A549 (cell line): ENCODE measurements around the gene MMP15. TPM values are rescaled to one million over a fixed set of nuclear protein-coding genes. Genes with fewer than 3 reads are reported as not detected.

Experiments
- ATAC-seq, 2 experiments: fragments of 200-7000 bp in 1 of 2; fragments of >200 bp in 1 of 2; cut with Nextera tagmentation in 1 of 2; cut with Tn5 transposase in 1 of 2; 3 replicates each; pipeline versions ENCODE4 v1.8.0 to v1.9.1; 2018 to 2020; ENCODE audit warnings: mild to moderate bottlenecking in 1 of 2, moderate library complexity in 1 of 2
- CTCF ChIA-PET: fragments of 300-600 bp; sonication (Branson Sonifier 250); formaldehyde crosslinking; extraction: SDS; loops from one replicate; lab custom pipeline; 2021; ENCODE audit warnings: antibody characterized with exemption, inconsistent platforms; lab: Yijun Ruan, JAX
- POLR2A ChIA-PET: fragments of 350-600 bp; formaldehyde crosslinking; extraction: SDS; loops from one replicate; lab custom pipeline; 2021; ENCODE audit warnings: antibody characterized with exemption, inconsistent platforms; lab: Yijun Ruan, JAX
- DNase-seq, 2 experiments: peaks; one replicate each; pipeline versions ENCODE4 v3.0.0 to v3.0.0-alpha.2; 2011 to 2016; ENCODE audit warnings: low read depth in 1 of 2, low spot score in 1 of 2
- FAIRE-seq: peaks from 2 replicates; lab custom pipeline; 2011; peaks lifted over from hg19 to GRCh38; lab: Jason Lieb, UNC
- H3K27ac ChIP-seq, 2 experiments: fragments of >200 bp; sonication (Bioruptor Twin); formaldehyde crosslinking; 3 replicates each; pipeline ENCODE4 v1.5.1; 2016 to 2017
- H3K4me1 ChIP-seq: fragments of >200 bp; sonication (Bioruptor Twin); formaldehyde crosslinking; 3 replicates; pipeline ENCODE4 v1.6.1; 2016
- H3K4me2 ChIP-seq: fragments of >200 bp; sonication (Bioruptor Twin); formaldehyde crosslinking; 3 replicates; pipeline ENCODE4 v1.6.1; 2016
- H3K4me3 ChIP-seq: fragments of >200 bp; sonication (Bioruptor Twin); formaldehyde crosslinking; 3 replicates; pipeline ENCODE4 v1.5.1; 2016
- H3K9me3 ChIP-seq: fragments of >200 bp; sonication (Bioruptor Twin); formaldehyde crosslinking; 3 replicates; pipeline ENCODE4 v1.6.1; 2016
- CBX2 ChIP-seq: fragments of 200-600 bp; sonication (generic); IDR thresholded peaks from 2 replicates; pipeline ENCODE4 v1.6.1; 2016; ENCODE audit warnings: low read depth, mild to moderate bottlenecking, borderline replicate concordance
- CHD2 ChIP-seq: fragments of 150-350 bp; IDR thresholded peaks from 2 replicates; pipeline ENCODE4 v1.6.1; 2014; ENCODE audit warnings: low read length; ENCODE audit not compliant: partially characterized antibody
- EP300 ChIP-seq, 2 experiments: fragments of >200 bp; sonication (Bioruptor Twin); formaldehyde crosslinking; IDR thresholded peaks; 2 replicates in 1 of 2; 3 replicates in 1 of 2; pipeline ENCODE4 v1.6.1; 2016 to 2017
- ESRRA ChIP-seq: fragments of 150-350 bp; IDR thresholded peaks from 2 replicates; pipeline ENCODE4 v1.6.1; 2014; ENCODE audit warnings: mild to moderate bottlenecking, low read length, borderline replicate concordance
- FOSB ChIP-seq: fragments of 250-450 bp; sonication (Bioruptor Pico); IDR thresholded peaks from 2 replicates; pipeline ENCODE4 v1.5.0; 2020; ENCODE audit warnings: mild to moderate bottlenecking, moderate library complexity
- FOXS1 ChIP-seq: fragments of 250-450 bp; sonication (Bioruptor Pico); IDR thresholded peaks from 2 replicates; pipeline ENCODE4 v1.5.0; 2020; ENCODE audit warnings: mild to moderate bottlenecking, moderate library complexity
- HDAC2 ChIP-seq: fragments of 200-600 bp; sonication (generic); IDR thresholded peaks from 2 replicates; pipeline ENCODE4 v1.6.1; 2016
- MAFK ChIP-seq: fragments of 450-650 bp; IDR thresholded peaks from 2 replicates; pipeline ENCODE4 v1.6.1; 2014; ENCODE audit not compliant: partially characterized antibody
- POLR2AphosphoS2 ChIP-seq: conservative IDR thresholded peaks from 2 replicates; pipeline ENCODE4 v1.6.1; 2012; ENCODE audit warnings: low read length, improper control_type of control experiment, inconsistent platforms
- RAD21 ChIP-seq, 2 experiments: fragments of >200 bp in 1 of 2; sonication (Bioruptor Twin) in 1 of 2; formaldehyde crosslinking in 1 of 2; IDR thresholded peaks in 1 of 2; conservative IDR thresholded peaks in 1 of 2; 2 replicates in 1 of 2; 3 replicates in 1 of 2; pipeline ENCODE4 v1.6.1; 2012 to 2018; ENCODE audit warnings: inconsistent platforms in 1 of 2
- RNF2 ChIP-seq: fragments of 200-600 bp; sonication (generic); IDR thresholded peaks from 2 replicates; pipeline ENCODE4 v1.6.1; 2016; ENCODE audit warnings: low read depth, mild to moderate bottlenecking, antibody characterized with exemption, moderate library complexity, borderline replicate concordance
- SMC3 ChIP-seq: fragments of >200 bp; sonication (Bioruptor Twin); formaldehyde crosslinking; IDR thresholded peaks from 3 replicates; pipeline ENCODE4 v1.6.1; 2018; ENCODE audit warnings: inconsistent platforms
- SREBF2 ChIP-seq: fragments of 450-650 bp; IDR thresholded peaks from 2 replicates; pipeline ENCODE4 v1.6.1; 2014; ENCODE audit warnings: mild to moderate bottlenecking, moderate library complexity
- TFCP2L1 ChIP-seq: fragments of 250-450 bp; sonication (Bioruptor Pico); IDR thresholded peaks from 2 replicates; pipeline ENCODE4 v1.5.0; 2021; ENCODE audit warnings: mild to moderate bottlenecking
- ZC3H11A ChIP-seq: fragments of 450-650 bp; IDR thresholded peaks from 2 replicates; pipeline ENCODE4 v1.6.1; 2014; ENCODE audit warnings: antibody characterized with exemption, mild to moderate bottlenecking
- ZFP36 ChIP-seq: fragments of 450-650 bp; IDR thresholded peaks from 2 replicates; pipeline ENCODE4 v1.6.1; 2014; ENCODE audit warnings: borderline replicate concordance; ENCODE audit not compliant: partially characterized antibody
- WGBS: methylation state at CpG from one replicate; pipeline ENCODE4 v1.1.6; 2017; ENCODE audit errors: missing lambda C conversion rate; 5-methylcytosine and 5-hydroxymethylcytosine counted together
- polyA plus RNA-seq, 4 experiments: library from polyadenylated mRNA; depleted of rRNA in 3 of 4; stranded (reverse); fragments of >200 nt; fragmentation: RNase III in 1 of 4; extraction: RNeasy Plus Mini Kit Qiagen cat#74134 plus additional on column Dnase treatment in 1 of 4; gene quantifications; 2 replicates in 3 of 4; 3 replicates in 1 of 4; pipeline ENCODE4 v1.2.3, GENCODE V29; 2011 to 2017
- TF ChIP-seq, protein P1 (sequence below): IDR thresholded peaks from 2 replicates; pipeline ENCODE4 v1.6.1; 2012
- TF ChIP-seq, protein P2 (sequence below): fragments of >200 bp; sonication (Bioruptor Twin); formaldehyde crosslinking; IDR thresholded peaks from 3 replicates; pipeline ENCODE4 v1.6.1; 2016
- TF ChIP-seq, protein P3 (sequence below): fragments of 200-600 bp; sonication (generic); IDR thresholded peaks from 2 replicates; pipeline ENCODE4 v1.6.1; 2016; ENCODE audit warnings: antibody characterized with exemption, mild to moderate bottlenecking, moderate library complexity

MMP15 gene
- polyA plus RNA-seq, 2 of the 4 experiments (the other 2 are of a cell fraction): 4.3 to 11.2 TPM

DNA sequence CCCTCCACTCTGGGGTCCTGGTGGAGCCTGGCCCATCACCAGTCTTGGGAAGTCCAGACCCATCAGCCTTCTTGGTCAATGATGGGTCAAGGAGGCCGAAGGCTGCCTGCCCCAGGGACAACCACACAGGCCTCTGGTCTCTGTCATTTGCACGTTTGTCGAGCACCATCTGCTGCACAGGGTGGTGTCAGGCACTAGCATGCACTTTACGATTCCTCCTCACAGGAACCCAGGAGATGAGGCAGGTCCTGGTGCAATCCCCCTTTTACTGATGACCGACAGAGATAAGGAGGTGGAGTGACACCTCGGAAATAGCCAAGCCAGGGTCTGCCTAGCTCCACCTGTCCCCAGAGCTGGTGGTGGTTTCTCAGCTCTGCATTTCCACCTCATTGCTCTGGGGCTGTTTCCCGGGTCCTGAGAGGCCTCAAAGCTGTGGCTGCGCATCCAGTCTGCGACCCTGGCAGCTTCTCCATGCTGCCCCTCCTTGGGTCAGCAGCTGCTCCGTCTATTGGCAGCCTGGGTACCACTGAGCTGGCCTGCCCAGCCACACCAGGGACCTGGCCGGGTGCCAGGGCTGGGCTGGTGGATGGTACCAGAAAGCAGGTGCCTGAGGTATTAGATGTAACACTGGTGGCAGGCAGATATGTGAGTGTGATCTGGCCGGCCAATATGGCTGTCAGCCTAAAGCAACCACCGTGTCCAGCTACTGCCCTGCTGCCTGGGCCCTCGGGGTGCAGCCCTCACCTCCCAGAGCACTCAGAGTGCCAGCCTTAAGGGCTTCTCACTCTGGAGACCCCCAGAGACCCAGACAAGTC is 10.0 kb downstream of the MMP15 start:
- FAIRE-seq: no peak
- H3K4me2 ChIP-seq: no peak overlapping the region
- H3K9me3 ChIP-seq: no peaks in the 10 kb centered on the region
- H3K4me1 ChIP-seq: peaks cover 5% of the 10 kb centered on the region; the same call in 2 of the 3 replicates
- no peak for TF ChIP-seq SREBF2
- TF ChIP-seq ESRRA: no peak
- no peak for TF ChIP-seq FOXS1 (CRISPR knock-in tag)
- no peak for TF ChIP-seq ZFP36
- no peak for TF ChIP-seq CHD2
- TF ChIP-seq, protein P1, sequence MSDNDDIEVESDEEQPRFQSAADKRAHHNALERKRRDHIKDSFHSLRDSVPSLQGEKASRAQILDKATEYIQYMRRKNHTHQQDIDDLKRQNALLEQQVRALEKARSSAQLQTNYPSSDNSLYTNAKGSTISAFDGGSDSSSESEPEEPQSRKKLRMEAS: no peak
- no peak for TF ChIP-seq CBX2
- TF ChIP-seq, protein P2, sequence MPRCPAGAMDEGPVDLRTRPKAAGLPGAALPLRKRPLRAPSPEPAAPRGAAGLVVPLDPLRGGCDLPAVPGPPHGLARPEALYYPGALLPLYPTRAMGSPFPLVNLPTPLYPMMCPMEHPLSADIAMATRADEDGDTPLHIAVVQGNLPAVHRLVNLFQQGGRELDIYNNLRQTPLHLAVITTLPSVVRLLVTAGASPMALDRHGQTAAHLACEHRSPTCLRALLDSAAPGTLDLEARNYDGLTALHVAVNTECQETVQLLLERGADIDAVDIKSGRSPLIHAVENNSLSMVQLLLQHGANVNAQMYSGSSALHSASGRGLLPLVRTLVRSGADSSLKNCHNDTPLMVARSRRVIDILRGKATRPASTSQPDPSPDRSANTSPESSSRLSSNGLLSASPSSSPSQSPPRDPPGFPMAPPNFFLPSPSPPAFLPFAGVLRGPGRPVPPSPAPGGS: no peak
- TF ChIP-seq RNF2: no peak
- no peak for TF ChIP-seq RAD21 (conservative IDR thresholded peaks at IDR 0.05 in 1 of 2, IDR thresholded peaks at IDR 0.05 in 1 of 2)
- TF ChIP-seq ZC3H11A: no peak
- TF ChIP-seq SMC3: no peak
- TF ChIP-seq, protein P3, sequence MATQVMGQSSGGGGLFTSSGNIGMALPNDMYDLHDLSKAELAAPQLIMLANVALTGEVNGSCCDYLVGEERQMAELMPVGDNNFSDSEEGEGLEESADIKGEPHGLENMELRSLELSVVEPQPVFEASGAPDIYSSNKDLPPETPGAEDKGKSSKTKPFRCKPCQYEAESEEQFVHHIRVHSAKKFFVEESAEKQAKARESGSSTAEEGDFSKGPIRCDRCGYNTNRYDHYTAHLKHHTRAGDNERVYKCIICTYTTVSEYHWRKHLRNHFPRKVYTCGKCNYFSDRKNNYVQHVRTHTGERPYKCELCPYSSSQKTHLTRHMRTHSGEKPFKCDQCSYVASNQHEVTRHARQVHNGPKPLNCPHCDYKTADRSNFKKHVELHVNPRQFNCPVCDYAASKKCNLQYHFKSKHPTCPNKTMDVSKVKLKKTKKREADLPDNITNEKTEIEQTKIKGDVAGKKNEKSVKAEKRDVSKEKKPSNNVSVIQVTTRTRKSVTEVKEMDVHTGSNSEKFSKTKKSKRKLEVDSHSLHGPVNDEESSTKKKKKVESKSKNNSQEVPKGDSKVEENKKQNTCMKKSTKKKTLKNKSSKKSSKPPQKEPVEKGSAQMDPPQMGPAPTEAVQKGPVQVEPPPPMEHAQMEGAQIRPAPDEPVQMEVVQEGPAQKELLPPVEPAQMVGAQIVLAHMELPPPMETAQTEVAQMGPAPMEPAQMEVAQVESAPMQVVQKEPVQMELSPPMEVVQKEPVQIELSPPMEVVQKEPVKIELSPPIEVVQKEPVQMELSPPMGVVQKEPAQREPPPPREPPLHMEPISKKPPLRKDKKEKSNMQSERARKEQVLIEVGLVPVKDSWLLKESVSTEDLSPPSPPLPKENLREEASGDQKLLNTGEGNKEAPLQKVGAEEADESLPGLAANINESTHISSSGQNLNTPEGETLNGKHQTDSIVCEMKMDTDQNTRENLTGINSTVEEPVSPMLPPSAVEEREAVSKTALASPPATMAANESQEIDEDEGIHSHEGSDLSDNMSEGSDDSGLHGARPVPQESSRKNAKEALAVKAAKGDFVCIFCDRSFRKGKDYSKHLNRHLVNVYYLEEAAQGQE: no peak
- TF ChIP-seq HDAC2: no peak
- TF ChIP-seq, all 56 proteins: peak for 0
- WGBS: 75% methylated on average over 11 of the region's 14 CpGs
- Histone ChIP-seq H3K4me3 (no peak overlapping the region), H3K27ac (no peak overlapping the region)
- DNase-seq (no peak), ATAC-seq (no peak)
- POLR2A ChIA-PET: no interaction called here
- CTCF ChIA-PET: interaction anchor here (0.7 to 2.1 kb wide), 7 partner anchors 9 to 135 kb away, joined by 3 to 8 read pairs (median 3); partner anchors contain the start of genes MMP15 and USB1

DNA sequence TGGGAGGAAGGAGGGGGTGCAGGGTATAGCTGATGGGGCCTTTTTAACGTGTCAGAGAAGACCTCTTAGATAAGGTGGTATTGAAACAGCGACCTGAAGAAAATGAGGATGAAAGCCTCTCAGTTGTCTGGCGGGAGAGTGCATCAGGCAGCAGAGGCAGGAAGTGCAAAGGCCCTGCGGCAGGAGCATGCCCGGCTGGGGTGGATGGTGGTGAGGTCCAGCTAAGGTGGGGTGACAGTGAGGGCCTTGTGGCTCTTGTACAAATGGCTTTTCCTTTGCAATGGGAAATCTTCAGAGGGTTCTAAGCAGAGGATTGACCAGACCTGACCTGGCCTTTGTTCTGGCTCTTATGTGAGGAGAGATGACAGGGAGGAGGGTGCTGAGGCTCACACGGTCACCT is 11.4 kb downstream of the MMP15 start:
- no peak for TF ChIP-seq MAFK
- no peak for TF ChIP-seq EP300 (IDR thresholded peaks at IDR 0.05)
- TF ChIP-seq FOSB (CRISPR knock-in tag): no peak
- no peak for TF ChIP-seq TFCP2L1 (CRISPR knock-in tag)
- no peak for TF ChIP-seq POLR2AphosphoS2
- TF ChIP-seq, all 56 proteins: peak for 0
- ChIA-PET CTCF (interaction anchor here (0.5 to 2.1 kb wide), 8 partner anchors 10 to 247 kb away, joined by 3 to 8 read pairs (median 4); partner anchors contain the start of genes CFAP20, MMP15 and USB1), POLR2A (no interaction called here)
- Histone ChIP-seq H3K4me2 (no peak overlapping the region), H3K9me3 (no peaks in the 10 kb centered on the region), H3K4me1 (no peaks in the 10 kb centered on the region), H3K4me3 (no peak overlapping the region), H3K27ac (no peak overlapping the region)
- ATAC-seq (no peak), FAIRE-seq (no peak), DNase-seq (no peak)
- 81% methylated on average over 6 of the region's 6 CpGs for WGBS
